Epithelial cell of esophagus (primary cell): ENCODE measurements around the gene GIPC3.

ENCODE experiments used
- DNase-seq: peaks from one replicate; pipeline ENCODE4 v3.0.0; 2010; ENCODE audit warnings: low read depth
- H3K4me3 ChIP-seq: 2 replicates; pipeline ENCODE4 v1.5.1; 2011; ENCODE audit warnings: mild to moderate bottlenecking, low read length, control low read depth
- CTCF ChIP-seq: IDR thresholded peaks from 2 replicates; pipeline ENCODE4 v1.5.1; 2011; ENCODE audit warnings: low read depth, mild to moderate bottlenecking, low read length, control low read depth, inconsistent platforms; ENCODE audit not compliant: insufficient read depth; ENCODE audit errors: missing control alignments

GIPC3 gene

GRCh38 chr19:3606690-3607289 lies 21.5 kb downstream of the GIPC3 start, which contains the start of gene TBXA2R:
Gene TBXA2R, minus strand, starts transcription at chr19:3606875. Its CDS starts 6,241 bp downstream, at chr19:3600634.
- peak; percentile 44 for DNase-seq
- no peak for TF ChIP-seq CTCF
- no peak within 1 kb of the TSS for H3K4me3 ChIP-seq

- no peak for TF ChIP-seq CTCF
- DNase-seq = no peak
- H3K4me3 ChIP-seq = no peak overlapping the region
These were observed 22.2 kb downstream of the GIPC3 start for GRCh38 chr19:3607303-3608078.

GRCh38 chr19:3608079-3608641 lies 22.9 kb downstream of the GIPC3 start:
- no peak overlapping the region for H3K4me3 ChIP-seq
- no peak for DNase-seq
- no peak for TF ChIP-seq CTCF

- DNase-seq = no peak
- H3K4me3 ChIP-seq = no peak overlapping the region
- no peak for TF ChIP-seq CTCF
These were observed 23.6 kb downstream of the GIPC3 start for GRCh38 chr19:3608750-3609322.

- H3K4me3 ChIP-seq = no peak overlapping the region
- no peak for TF ChIP-seq CTCF
- DNase-seq = no peak
These were observed 24.8 kb downstream of the GIPC3 start for GRCh38 chr19:3609779-3610719.
